T-helper 1 cell (primary cell): ENCODE measurements around the gene TBX4.

Source experiments
- DNase-seq, 5 donors: peaks; one replicate each; pipeline ENCODE4 v3.0.0-alpha.2; 2012 to 2020

Gene TBX4

GRCh38 chr17:61455324-61456060 is 3.3 kb downstream of the TBX4 start:
- no peak for DNase-seq

DNA sequence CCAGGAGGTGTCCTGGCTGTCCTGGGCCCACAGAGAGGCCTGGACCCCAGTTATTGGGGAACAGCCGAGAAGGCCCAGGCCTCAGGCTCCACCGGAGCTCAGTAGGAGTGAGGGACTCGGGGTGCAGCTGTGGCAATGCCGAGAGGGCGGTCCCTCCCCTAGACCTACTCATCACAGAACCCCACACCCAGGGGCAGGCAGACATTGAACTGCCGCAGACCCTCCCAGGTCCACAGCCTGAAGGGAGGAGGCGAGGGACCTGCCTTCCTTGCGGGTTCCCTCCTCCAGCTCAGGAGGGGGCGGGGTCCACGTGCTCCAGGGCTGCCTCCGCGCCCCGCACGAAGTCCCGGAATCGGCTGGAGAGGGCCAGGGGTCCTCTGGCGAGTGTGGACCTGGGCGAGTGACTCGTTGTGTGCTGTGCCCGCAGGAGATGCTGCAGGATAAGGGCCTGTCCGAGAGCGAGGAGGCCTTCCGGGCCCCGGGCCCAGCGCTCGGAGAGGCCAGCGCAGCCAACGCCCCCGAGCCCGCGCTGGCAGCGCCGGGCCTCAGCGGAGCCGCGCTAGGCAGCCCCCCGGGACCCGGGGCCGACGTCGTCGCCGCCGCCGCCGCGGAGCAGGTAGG is 3.9 kb downstream of the TBX4 start:
- DNase-seq = no peak

DNA sequence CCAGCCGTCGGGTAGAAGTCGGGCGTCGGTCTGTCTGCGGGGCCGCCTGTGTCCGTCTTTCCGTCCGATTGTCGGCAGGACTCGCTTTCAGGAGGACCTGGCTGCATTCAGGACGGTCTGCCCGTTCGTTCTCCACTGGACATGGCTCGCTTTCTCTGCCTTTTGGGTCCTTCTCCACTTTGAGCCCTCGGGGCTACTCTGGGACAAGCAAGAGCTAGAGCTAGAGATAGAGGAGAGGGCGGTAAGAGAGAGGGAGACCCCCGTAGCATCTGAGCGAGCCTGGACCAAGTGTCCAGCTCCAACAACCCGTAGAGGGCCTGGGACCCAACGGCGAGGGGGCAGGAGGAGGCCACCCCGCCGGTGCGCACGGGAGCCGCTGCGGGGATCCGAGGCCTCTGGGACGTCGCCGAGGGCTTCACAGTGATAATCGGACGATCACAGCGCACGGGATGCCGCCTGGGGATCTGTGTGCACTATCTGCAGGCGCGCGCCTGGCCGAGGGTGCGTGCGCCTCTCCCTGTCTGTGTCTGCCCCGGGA is 4.5 kb downstream of the TBX4 start:
- DNase-seq = no peak

DNA sequence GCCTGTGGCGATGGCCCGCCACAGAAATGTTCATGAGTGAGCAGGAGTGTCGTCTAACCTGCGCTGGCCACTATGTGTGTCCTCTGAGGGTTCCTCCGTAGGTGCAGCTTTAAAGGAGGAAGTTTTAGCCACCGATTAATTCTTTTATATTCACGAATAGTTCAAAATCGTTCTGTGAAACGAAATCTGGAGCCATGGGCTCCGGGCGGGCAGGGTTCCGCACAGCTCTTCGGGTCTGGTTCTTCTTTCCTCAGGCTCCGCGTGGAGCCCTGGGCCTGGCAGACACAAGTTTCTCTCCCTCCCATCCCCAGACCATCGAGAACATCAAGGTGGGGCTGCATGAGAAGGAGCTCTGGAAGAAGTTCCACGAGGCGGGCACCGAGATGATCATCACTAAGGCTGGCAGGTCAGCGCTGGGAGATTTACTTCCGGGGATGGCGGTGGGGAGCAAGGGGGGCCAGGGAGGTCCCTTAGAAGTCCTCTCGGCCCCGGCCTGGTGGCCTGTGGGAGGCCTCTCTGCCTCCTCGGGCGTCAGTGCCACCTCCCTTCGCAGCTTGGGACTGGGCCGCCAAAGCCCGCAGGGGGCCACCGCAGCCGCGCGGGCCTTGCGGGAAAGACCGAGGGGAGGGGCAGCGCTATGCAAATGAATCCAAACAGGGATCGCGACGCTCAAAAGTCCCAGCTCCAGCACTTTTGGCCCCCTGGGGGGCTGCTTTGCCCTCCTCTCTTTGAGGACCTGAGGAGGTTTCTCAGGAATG is 5.2 kb downstream of the TBX4 start:
- no peak for DNase-seq

GRCh38 chr17:61458000-61458399 is 5.8 kb downstream of the TBX4 start:
- no peak for DNase-seq

DNA sequence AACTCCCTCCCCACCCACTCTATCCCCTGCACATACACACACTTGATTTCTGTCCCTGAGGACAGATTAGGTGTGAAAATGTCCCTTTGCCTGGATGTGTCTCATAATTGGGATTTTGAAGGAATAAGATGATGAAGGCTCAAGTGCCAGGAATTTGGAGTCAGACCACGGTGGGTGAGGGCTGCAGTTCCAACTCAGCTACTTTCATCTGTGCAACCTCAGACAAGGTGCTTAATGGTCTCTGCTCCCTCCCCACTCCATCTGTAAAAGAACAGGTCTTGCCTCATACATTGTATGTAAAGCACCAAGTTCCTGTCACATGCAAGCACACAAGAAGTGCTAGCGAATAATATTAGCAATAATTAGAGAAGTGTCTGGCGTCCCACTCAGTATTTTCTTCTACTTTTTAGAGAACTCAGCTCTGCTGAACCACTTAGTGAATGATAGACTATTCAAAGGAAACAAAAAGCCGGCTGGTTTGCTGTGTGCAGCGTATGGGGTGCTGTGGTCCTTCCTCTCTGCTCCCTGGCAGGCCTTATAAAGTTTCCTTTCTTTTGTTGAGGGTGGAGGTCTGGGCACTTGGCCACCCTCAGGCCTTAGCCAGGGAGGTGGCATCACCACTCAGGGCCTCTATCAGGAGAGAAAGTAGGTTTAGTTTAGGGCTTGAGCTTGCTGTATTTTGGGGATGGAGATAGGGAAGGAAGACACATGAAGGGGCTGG is 6.4 kb downstream of the TBX4 start:
- DNase-seq = no peak

DNA sequence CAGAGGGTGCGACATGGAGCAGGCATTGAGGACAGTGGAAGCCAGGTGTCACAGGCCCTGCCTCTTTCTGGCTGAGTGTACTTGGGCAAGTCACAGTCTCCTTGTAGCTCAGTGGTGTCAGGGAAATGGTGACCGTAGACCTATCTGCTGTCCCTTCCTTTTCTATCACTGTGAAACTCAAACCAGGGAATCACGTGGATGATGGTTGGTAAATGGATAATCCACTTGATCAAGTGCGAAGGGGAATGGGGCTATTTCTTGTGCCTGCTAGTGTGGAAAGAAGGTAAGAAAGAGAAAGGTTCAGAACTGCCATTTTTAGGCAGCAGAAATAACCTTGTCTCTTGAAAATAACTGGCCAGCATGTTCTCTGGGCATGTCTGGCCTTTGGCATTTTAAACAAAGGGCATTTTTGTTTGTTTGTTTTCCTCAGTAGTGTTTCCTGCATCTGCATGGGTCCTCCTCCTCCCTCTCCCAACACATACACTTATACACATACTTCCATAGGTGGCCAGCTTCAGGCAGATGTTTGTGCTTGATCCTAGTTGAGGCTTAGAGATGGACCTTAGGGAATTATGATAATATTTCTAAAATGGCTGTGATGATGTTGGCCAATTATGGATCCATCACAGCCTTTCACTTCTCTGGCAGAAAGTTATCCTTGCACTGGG is 7.1 kb downstream of the TBX4 start:
- no peak for DNase-seq

DNA sequence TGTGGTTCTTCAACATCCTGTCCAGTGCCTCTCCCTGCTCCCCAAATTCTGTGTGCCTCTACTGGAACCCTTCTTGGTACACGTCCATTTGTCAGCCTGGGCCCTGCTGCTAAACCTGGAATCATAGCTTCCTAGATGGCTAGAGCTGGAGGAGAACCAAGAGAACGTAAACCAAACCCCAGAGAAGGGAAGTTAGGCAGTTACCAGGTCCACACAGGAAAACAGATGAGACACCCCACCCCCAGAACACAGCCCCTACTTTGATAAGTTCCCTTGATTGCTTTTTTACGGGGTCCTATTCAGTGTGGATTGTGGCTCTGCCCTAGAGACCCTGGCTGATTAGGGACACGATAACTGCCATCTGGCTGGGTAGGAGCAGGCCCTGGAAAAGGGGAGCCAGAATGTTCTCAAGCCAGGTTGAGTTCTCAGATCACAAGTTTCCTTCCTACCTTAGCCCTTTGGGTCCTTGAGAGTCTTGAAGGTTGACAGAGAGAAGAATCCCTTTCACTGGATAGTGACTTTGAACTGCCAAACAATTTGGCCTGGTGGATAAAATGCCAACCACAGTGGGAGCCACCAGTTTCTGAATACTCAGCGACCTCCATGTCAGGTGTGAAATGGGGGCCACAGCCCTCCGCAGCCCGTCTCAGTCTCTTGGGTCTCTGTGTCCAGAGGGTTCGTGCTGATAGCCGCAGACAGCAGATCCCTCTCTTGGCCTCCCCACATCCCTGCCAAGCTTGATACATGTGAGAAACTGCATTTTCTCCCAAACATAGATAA is 7.9 kb downstream of the TBX4 start:
- DNase-seq = no peak

- no peak for DNase-seq
These were observed 8.8 kb downstream of the TBX4 start for GRCh38 chr17:61460796-61461585.

DNA sequence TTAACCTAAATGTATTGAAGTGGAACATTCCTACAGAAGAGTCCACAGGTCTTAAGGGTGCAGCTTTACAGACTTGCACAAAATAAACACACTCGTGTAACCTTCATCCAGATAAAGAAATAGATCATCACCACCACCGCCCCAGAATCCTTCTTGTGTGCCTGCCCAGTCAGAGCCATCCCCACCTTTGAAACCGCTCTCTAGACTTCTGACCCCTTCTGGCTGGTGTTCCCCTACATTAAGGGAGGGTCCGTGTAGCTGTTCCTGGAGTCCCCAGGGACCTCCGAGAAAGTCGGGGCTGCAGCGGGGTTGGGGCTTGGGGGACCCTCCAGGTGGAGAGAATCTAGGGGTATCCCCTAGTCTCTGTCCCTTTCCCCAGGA is 9.4 kb downstream of the TBX4 start:
- no peak for DNase-seq

- no peak for DNase-seq
These were observed 9.9 kb downstream of the TBX4 start for GRCh38 chr17:61461967-61462718.

- DNase-seq = no peak
These were observed 10.6 kb downstream of the TBX4 start for GRCh38 chr17:61462719-61463315.

DNA sequence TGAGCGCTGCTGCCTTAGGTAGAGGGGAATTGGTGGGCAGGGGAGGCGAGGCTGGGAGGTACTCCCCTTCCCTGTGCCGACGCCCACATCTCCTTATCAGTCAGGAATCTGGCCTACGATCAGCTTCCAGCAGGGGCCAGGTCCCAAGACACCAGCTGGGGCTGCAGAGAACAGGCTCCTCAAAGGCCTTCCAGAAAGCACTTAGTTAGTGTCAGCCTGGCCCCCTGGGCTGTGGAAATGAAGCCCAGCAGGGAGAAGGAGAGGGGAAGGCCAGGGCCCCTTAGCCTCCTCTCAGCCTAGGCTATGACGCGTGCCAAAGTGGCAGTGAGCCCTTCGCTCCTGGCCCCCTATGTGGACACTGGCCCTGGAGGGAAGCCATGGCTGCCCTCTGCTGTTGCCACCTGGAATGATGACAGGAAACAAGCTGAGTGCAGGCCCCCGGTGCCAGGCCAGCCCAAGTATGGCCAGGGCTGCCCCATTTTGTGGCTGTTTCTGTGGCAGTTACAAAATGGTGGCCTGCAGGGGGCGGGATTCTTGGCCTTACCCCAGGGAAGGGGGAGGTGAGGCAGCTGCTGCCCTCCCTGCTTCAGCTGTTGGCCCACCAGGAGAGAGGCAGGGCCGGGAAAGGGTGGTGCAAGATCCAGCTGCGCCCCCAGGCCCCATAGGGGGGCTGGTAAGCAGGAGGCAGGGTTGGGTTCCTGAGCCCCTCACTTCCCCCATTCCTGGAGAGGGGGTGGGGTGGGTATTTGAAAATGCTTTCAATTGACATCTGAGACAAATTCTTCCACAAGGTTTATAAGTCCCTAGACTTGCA is 11.3 kb downstream of the TBX4 start:
- DNase-seq = no peak

DNA sequence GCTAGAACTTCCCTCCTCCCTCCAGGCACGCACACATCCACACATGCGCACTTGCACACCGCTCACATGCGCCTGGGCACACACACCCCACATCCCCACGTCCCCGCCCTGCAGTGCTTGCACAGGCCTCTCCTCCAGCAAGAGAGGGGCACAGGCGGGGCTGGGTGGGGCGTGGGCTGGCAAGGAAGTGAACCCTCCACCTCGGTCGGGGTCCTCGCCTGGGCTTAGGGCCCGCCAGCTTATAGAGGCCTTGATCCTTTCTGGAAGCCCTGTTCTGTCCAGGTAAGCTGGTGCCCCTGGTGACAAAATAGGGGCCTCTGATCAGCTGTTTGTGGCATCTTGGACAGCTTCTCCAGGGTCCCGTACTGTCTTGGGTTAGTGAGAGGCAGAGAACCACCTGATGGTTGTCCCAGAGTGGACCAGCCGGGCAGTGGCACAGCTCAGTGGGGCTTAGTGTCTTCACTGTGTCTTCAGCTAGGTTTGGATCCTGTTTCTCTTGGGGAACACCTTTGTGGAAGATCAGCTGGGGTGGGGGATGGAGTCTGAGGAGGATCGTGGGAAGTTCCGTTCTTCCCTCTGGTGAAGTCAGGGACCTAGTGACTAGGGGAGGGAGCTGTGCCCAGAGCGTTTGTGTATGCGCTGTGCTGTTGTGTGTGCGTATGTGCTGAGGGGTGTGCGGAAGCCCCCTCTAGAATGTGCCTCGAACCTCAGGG is 12.1 kb downstream of the TBX4 start:
- no peak for DNase-seq

GRCh38 chr17:61464843-61465180 is 12.6 kb downstream of the TBX4 start:
- DNase-seq = no peak

DNA sequence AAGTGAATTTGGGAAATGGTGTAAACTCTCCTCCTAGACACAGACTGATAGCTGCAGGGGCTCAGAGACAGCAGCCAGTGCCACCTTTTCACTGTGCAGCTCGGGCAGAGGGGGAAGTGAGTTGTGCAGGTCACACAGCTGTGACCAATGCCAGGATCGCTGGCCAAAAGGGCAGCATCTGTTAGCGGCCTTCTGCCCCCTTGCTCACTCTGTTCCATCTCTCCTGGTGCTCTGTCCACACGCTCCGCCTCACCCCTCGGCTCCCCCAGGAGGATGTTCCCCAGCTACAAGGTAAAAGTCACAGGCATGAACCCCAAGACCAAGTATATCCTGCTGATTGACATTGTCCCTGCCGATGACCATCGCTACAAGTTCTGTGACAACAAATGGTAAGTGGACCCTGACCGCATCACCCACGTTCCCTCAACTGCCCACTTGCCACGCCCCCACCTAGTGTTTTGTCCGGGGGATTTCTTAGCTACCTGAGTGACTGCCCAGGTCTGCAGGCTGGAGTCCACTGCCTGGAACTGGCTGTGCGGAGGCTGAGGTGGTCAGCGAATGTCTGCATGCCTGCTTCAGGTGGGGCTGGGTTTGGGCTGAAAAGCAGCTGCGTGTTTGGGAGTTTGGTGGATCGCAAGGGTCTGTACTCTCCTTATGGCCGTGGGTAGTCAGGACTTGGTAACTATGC is 13.5 kb downstream of the TBX4 start:
- DNase-seq = no peak

DNA sequence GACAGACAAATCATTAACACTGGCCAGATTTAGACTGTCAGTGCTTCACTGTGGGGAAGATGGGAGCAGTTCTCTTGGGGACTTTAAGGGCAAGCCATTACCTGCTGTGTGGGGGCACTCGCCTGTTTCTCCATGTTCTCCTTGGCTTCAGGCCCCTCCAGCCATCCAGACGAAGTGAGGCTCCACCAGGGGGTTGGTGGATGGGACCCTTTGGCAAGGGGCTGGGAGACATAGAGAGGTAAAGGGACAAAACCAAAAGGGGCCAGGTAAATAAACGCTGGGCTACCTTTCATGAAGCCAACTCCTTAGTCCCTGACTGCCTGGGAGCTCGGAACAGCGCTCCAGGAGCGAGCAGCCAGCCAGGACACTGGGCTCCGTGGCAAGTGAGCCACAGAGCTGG is 14.0 kb downstream of the TBX4 start:
- no peak for DNase-seq
